ENCODE measurements around the gene ATG7.
A peak's percentile ranks its signal among the peaks of the same experiment; 100 is the strongest.
"Not testable (repeated sequence)": the region's sequence is repeated elsewhere in the genome, so short reads cannot be mapped to it uniquely, and the experiment has no call there.

ATG7 gene

GRCh38 chr3:11302444-11302843, 30.2 kb downstream of the ATG7 start:
- DNase-seq = no peak

DNA sequence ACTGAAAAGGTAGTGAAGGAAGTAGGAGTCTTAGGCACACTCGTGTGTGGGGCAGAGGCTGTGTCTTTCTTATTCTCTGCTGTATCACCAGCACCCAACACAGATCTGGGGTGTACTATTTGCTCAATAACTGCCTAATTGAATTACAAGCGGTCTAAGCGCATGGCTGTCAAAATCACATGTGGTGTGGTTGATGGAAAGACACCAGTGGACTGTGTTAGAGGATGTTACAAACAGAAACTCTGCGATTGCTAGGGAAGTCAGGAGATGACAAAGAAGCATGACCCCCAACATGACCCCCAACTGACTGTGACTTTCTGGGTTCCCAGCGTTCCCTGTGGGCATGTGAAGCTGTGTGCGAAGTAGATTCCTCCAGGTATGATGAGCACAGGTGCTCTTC, 32.0 kb downstream of the ATG7 start:
- DNase-seq = no peak

- no peak for DNase-seq
Measured at GRCh38 chr3:11305509-11305908, 33.3 kb downstream of the ATG7 start.

DNA sequence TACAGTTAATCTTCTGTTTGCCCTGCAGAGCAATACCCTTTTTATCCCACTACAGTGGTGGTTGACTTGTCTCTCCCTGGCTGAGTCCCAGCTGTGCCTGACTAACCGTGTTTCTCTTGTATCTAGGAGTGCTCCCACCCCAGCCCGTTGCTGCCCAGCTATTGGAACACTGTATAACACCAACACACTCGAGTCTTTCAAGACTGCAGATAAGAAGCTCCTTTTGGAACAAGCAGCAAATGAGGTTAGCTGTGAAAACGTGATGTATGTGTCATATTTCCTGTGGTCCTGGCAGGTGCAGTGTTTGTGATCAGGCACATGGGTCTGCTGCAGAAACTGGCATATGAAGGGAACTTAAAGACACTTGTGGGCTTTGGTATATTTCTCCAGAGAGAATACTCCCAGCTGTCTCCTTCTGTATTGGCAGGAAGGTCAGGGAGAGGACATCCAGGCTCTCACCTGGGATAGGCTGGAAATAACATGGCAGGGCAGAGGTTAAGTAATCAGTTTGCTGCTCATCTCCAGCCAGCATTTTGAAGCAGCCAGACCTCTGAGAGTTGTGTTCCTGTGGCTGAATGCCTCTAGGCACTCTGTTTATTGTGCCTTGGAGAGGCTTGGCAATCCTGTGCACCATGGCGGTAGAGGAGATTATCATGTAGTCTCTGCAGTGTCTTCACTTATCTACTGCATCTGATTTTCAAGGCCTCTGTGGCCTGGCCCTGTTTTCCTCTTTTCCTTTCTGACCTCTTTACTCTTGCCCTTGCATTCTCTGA, 34.8 kb downstream of the ATG7 start:
- DNase-seq = peak; percentile 64

DNA sequence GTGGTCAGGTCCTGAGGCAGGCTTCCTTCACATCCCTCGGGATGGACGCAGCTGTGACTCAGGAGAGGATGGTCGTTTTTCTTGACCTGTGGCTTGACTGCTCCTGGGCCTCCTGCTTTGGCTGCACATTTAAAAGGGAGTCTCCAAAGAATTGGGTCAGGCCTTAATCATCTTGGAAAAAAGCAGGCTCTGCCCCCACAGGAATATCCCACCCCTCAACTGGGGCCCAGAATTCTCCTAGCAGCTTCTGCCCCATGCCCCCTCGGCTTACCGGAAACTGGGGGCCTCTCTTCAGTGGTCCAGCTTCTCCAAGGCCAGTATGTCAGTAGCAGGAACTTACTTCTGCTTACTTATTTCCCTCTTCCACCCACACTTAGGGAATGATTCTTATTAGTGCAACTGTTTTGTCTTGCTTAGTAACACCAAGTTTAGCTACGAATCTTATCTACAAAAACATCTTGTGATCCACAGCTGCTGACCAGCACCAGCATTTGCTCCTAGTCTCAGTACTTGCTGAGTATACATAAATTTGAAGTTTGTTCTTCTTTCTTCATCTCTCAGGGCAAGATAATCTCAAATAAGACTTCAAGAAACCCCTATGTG, 35.7 kb downstream of the ATG7 start:
- DNase-seq = no peak

- no peak for DNase-seq
Measured at GRCh38 chr3:11310258-11310657, 38.1 kb downstream of the ATG7 start.

DNA sequence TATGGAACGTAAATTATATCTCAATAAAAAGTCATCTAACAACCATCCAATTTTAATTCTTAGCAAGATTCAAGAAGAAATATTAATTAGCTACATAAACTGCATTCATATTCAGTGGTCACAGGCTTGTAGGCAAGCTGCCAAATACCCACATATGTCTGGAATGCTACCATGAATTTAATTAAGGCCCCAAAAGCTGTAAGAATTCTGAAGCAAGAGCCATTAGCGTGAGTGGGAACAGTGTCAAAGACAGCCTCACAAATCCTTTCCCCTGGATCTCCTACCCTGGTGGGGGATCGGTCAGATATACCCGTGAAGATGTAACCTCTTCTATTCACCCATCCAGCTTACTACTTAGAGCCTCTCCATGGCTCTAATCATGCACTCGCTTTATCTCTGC, 40.0 kb downstream of the ATG7 start:
- DNase-seq = no peak

- no peak for DNase-seq
Measured at GRCh38 chr3:11317300-11317699, 45.1 kb downstream of the ATG7 start.

- no peak for DNase-seq
Measured at GRCh38 chr3:11322931-11323330, 50.7 kb downstream of the ATG7 start.

- DNase-seq = no peak
Measured at GRCh38 chr3:11323813-11324212, 51.6 kb downstream of the ATG7 start.

DNA sequence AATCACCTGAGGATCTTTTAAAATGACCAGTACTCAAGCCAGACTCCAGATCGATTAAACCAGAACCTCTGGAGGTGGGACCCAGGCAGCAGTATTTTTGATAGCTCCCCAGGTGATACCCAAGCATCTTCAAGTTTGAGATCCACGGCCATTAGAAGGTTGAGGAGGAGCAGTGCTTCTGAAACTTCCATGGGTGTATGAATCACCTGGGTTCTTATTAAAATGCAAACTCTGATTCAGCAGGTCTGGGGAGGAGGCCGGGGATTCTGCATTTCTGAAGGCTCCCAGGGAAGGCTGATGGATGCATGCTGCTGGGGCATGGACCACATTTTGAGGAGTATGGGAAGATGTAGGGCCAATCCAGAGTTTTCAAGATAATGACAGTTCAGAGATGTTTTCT, 55.4 kb downstream of the ATG7 start:
- DNase-seq = no peak

DNA sequence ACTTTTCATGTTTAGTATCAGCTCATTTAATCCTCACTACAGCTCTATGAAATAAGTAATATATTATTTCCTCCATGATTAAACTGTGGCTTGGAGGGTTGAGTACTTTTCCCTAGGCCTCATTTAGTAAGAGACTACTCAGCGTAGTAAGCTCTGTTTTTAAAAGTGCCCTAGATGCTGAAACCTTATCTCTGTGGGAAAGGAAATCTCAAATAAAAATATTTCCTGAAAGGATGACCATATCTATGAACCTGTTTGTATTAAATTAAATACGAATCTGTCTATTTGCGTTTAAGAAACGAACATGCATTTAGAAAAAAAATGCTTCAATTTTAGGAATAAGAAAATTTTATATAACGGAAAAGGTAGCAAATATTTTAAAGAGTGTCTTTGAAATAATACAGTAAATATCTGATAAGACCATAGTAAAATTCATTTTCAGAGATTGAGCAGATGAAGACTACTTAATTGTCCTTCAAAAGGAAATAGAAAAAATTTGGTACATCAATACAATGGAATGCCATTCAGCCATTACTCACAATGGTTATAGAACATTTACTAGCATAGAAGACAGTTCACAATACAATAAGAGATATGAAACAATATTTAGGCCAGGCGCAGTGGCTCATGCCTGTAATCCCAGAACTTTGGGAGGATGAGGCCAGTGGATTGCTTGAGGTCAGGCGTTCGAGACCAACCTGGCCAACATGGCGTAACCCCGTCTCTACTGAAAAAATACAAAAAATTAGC, 56.2 kb downstream of the ATG7 start:
- no peak for DNase-seq

DNA sequence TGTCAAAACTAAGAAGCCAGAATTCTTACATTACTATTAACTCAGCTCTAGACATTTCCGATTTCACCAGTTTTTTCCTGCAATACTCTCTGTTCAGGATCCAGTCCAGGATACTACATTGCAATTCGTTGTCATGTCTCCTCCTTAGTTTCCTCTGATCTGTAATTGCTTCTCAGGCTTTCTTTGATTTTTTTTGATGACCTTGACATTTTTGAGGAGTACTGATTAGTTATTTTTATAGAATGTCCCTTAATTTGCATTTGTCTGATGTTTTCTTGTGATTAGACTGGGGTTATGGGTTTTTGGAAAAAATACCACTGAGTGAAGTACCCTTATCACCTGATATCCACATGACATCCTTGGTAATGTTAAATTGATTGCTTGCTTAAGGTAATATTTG, 57.6 kb downstream of the ATG7 start:
- DNase-seq = no peak

- no peak for DNase-seq
Measured at GRCh38 chr3:11331101-11331500, 58.9 kb downstream of the ATG7 start.

DNA sequence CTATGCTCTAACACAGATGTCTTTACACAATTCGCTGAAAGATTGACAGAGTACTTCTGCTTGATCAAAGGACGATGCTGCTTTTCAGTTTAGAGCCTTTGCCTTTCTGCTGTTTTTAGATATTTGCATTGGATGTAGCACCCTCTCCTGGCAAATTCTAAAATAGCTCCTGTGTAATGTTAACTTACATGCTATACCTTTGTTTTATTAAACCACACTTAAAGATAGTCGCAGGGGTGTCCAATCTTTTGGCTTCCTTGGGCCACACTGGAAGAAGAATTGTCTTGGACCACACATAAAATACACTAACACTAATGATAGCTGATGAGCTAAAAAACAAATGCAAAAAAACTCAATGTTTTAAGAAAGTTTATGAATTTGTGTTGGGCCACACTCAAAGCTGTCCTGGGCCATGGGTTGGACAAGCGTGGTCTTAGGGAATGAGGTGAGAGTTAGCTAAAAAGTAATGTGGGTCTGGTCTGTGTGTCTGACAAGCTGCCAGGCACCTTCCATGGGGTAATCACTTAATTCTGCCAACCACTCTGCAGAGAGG, 62.9 kb downstream of the ATG7 start:
- DNase-seq = no peak

GRCh38 chr3:11339541-11339940, 67.3 kb downstream of the ATG7 start:
- DNase-seq = no peak

DNA sequence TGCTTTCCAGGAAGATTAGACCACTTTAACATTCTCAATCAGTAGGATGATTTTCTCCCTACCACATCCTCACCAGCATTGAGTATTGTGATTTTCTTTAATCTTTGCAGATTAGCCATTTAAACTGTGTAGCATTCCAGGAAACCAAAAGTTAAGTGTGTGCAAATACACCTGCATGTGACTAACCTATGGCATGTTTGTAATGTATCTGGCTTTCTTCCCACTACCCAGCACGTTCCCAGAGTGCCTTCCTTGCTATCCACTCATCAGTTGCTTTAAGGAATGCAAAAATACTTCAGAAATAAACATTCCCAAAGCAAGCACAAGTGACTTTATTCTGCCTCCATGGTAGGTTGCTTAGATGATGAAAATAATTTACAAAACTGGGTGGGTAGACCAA, 74.2 kb downstream of the ATG7 start:
- no peak for DNase-seq

DNA sequence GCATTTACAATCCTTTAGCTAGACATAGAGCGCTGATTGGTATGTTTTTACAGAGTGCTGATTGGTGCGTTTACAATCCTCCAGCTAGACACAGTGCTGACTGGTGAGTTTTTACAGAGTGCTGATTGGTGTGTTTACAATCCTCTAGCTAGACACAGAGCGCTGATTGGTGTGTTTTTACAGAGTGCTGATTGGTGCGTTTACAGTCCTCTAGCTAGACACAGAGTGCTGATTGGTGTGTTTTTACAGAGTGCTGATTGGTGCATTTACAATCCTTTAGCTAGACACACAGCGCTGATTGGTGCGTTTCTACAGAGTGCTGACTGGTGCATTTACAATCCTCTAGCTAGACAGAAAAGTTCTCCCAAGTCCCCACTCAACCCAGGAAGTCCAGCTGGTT, 76.7 kb downstream of the ATG7 start:
- not testable (repeated sequence) for DNase-seq

DNA sequence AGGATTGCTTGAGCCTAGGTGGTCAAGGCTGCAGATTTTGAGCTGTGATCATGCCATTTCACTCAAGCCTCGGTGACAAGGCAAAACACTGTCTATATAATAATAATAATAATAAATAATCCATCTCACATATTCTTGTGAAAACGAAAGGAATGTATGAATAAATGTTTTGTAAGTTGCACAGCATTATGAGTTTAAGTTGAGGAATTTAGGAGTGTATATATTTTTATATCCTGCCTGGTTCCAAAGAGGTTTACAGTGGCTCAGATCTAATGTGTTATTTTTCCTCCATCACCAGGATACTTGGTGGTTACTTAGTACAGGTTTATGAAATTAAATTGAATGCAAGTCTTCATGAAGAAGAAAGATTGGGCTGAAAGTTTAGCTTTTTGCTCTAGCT, 77.2 kb downstream of the ATG7 start:
- no peak for DNase-seq

DNA sequence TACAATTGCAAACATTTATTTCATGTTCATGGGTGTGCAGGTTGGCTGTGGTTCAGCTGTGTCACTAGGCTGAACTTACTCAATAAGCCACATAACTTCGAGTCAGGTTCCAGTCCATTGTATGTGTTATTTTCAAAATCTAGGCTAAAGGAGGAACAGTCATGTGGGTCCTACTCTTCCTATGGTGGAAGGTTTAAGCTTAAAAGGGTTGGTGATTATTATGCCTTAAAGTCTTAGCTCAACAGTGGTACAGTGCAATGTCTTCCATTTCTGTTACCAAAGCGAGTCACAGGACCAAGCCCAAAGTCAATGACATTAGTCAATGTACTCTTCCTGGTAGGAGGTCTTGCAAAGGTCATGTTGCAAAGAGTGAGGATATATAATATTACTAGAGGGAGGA, 78.2 kb downstream of the ATG7 start:
- DNase-seq = no peak

DNA sequence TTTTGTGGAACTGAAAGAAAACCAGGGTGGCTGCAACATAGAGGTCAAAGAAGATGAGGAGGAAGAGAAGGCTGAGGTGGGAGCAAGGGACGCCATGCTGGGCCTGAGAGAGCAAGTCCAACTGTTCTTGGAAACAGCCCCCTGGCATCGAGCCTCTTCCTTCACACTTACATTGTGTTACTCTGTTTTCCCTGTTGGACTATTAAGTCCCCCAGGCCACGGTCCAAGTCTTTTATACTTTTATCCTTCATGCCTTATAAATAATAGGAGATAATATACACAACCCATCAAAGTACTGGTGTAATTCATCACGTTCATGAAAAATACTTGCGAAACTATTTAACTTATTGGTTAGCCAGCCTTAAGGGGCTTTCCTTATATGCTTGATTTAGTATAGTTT, 79.3 kb downstream of the ATG7 start:
- DNase-seq = no peak

DNA sequence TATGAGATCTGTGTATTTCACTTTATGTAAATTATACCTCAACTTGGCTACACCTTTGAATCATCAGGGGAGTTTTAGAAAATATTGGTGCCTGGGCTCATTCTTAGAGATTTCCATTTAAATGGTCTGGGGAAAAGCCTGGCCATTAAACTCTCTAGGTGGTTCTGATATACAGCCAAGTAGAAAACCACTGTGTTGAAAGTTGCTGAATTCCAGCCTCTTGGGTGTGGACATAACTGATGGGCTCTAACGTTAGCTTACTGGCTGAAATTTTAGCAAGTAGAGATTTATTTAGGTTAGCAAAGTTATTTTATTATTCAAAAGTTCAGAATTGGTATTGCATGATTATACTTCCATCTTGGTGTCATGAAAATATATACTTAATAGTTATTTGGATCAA, 84.1 kb downstream of the ATG7 start:
- DNase-seq = no peak

DNA sequence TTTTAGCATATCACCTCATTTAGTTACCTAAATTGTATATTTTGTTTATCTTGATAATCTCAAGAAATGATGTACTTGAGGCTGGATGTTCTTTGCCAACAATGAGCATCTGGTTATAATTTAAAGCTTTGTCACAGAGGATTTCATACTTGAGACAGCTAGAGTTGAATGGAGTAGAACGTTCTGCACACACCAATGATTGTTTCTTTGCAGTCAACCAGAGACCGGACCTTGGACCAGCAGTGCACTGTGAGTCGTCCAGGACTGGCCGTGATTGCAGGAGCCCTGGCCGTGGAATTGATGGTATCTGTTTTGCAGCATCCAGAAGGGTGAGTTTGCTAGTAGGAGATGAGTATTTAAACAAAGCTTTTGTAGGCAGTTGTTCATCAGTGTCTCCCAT, 90.4 kb downstream of the ATG7 start:
- DNase-seq = no peak

DNA sequence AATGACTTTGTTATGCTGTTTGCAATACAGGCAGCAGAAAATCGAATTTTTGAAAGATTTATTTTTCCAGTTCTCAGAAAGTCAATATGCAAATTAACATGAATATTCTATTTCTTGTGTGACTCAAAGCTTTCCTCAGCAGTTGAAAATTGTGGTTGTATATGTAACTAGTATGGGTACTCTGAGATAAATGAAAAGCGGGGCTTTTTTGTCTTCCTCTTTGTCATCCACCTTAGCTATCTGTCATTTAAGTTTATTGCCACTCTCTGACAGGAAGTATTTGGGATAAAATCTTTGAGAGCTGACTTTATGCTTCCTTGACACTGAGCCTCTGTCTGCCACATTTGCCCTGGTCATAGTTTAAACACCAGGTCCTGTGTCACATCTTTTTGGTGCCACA, 91.5 kb downstream of the ATG7 start:
- DNase-seq = no peak

All from activated effector memory CD4-positive, alpha-beta T cell treated with anti-CD3 and anti-CD28 coated beads, Interleukin-2, amount 50 U/mL, for 16 hours (primary cell).